SKM-1 treated with dmso at 0.1 percent for 144 hours (cell line): ENCODE results near the gene PSMA8.
"Not testable (repeated sequence)": the region's sequence is repeated elsewhere in the genome, so short reads cannot be mapped to it uniquely, and the experiment has no call there.

Source experiments
- DNase-seq: peaks from one replicate; lab custom pipeline; 2025; ENCODE audit not compliant: unreplicated experiment; lab: John Stamatoyannopoulos, UW

PSMA8 gene

GRCh38 chr18:26175481-26175880, 41.8 kb downstream of the PSMA8 start:
- DNase-seq, result no peak

- no peak for DNase-seq
Observed at GRCh38 chr18:26176134-26176533, 42.5 kb downstream of the PSMA8 start.

- no peak for DNase-seq
Observed at GRCh38 chr18:26181343-26181826, 47.7 kb downstream of the PSMA8 start.

- DNase-seq, result no peak
Observed at GRCh38 chr18:26183395-26184112, 49.9 kb downstream of the PSMA8 start.

- no peak for DNase-seq
Observed at GRCh38 chr18:26185267-26185666, 51.6 kb downstream of the PSMA8 start.

- no peak for DNase-seq
Observed at GRCh38 chr18:26190506-26190905, 56.8 kb downstream of the PSMA8 start.

GRCh38 chr18:26192233-26192632, 58.6 kb downstream of the PSMA8 start:
- no peak for DNase-seq

GRCh38 chr18:26196605-26197004, 62.9 kb downstream of the PSMA8 start:
- no peak for DNase-seq

GRCh38 chr18:26202001-26202400, 68.3 kb downstream of the PSMA8 start:
- not testable (repeated sequence) for DNase-seq

- DNase-seq, result no peak
Observed at GRCh38 chr18:26205318-26205717, 71.6 kb downstream of the PSMA8 start.

- DNase-seq, result no peak
Observed at GRCh38 chr18:26206488-26206887, 72.8 kb downstream of the PSMA8 start.

- no peak for DNase-seq
Observed at GRCh38 chr18:26207937-26208336, 74.3 kb downstream of the PSMA8 start.

- no peak for DNase-seq
Observed at GRCh38 chr18:26208977-26209376, 75.3 kb downstream of the PSMA8 start.

GRCh38 chr18:26210147-26210546, 76.5 kb downstream of the PSMA8 start:
- no peak for DNase-seq

GRCh38 chr18:26215247-26215970, 81.7 kb downstream of the PSMA8 start:
- peak; percentile 17 for DNase-seq

- DNase-seq, result no peak
Observed at GRCh38 chr18:26225022-26225693, 91.5 kb downstream of the PSMA8 start.

GRCh38 chr18:26225915-26226228, 92.2 kb downstream of the PSMA8 start:
- no peak for DNase-seq

- DNase-seq, result peak; percentile 84
Observed at GRCh38 chr18:26226229-26227050, 92.8 kb downstream of the PSMA8 start, which contains the start of gene TAF4B. Gene TAF4B (plus strand): TSS chr18:26226445. CDS start chr18:26226934, 489 bp downstream.

GRCh38 chr18:26227051-26227670, 93.5 kb downstream of the PSMA8 start:
- peak; percentile 7 for DNase-seq

- DNase-seq, result no peak
Observed at GRCh38 chr18:26228562-26229260, 95.0 kb downstream of the PSMA8 start.
